Neural progenitor cell (in vitro differentiated cells): ENCODE data around the gene DKKL1.

ENCODE experiments used
- EZH2 ChIP-seq: fragments of 200-600 bp; sonication (generic); IDR thresholded peaks from 2 replicates; pipeline ENCODE4 v1.6.1; 2017; ENCODE audit warnings: antibody characterized with exemption, mild to moderate bottlenecking, moderate library complexity
- EZH2phosphoT487 ChIP-seq: fragments of 200-600 bp; sonication (generic); IDR thresholded peaks from 2 replicates; pipeline ENCODE4 v1.6.1; 2017; ENCODE audit warnings: antibody characterized with exemption
- TF ChIP-seq, protein P1 (sequence below): fragments of 200-600 bp; sonication (generic); IDR thresholded peaks from 2 replicates; pipeline ENCODE4 v1.5.1; 2017; ENCODE audit warnings: antibody characterized with exemption, mild to moderate bottlenecking

DNA sequence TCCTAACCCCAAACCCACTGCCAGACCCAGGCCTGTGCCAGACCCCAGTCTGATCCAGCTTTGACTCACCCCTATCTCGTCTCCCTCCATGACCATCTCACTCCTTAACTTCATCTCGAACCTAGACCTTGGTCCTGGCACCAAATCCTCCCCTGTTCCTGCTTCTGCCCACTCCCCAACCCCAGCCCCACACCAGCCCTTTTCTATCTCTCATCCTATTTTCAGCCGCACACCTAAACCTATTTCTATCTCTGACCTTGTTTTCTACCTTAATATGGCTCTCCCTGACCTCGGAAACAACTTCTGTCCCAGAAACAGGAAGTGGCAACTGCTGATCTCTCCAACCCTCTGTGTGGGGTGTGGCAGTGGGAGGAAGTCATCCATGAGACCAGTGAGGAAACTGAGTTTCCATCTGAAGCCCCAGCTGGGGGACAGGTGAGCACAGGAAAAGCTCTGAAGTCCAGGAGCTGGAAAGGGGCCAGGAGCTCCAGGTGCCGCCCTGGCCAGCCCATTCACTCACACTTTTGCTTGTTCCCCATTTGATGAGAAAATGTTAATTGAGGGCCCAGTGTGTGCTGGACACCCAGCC lies 45.9 kb downstream of the DKKL1 start:
- TF ChIP-seq, protein P1, sequence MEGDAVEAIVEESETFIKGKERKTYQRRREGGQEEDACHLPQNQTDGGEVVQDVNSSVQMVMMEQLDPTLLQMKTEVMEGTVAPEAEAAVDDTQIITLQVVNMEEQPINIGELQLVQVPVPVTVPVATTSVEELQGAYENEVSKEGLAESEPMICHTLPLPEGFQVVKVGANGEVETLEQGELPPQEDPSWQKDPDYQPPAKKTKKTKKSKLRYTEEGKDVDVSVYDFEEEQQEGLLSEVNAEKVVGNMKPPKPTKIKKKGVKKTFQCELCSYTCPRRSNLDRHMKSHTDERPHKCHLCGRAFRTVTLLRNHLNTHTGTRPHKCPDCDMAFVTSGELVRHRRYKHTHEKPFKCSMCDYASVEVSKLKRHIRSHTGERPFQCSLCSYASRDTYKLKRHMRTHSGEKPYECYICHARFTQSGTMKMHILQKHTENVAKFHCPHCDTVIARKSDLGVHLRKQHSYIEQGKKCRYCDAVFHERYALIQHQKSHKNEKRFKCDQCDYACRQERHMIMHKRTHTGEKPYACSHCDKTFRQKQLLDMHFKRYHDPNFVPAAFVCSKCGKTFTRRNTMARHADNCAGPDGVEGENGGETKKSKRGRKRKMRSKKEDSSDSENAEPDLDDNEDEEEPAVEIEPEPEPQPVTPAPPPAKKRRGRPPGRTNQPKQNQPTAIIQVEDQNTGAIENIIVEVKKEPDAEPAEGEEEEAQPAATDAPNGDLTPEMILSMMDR: no peak
- no peak for TF ChIP-seq EZH2
- TF ChIP-seq EZH2phosphoT487: no peak
